ENCODE data around the gene TSPAN3.

GRCh38 chr15:76996526-76997401 lies 74.1 kb downstream of the TSPAN3 start:
- TF ChIP-seq GABPA (IDR thresholded peaks at IDR 0.05 in 1 of 2, conservative IDR thresholded peaks at IDR 0.05 in 1 of 2) (no peak), CTCF (IDR thresholded peaks at IDR 0.05; ENCODE audit: low read depth, low read length, missing input control) (no peak), RXRA (IDR thresholded peaks at IDR 0.05) (no peak), HNF4G (IDR thresholded peaks at IDR 0.05) (no peak), HNF4A (conservative IDR thresholded peaks at IDR 0.05) (no peak), YY1 (IDR thresholded peaks at IDR 0.05) (no peak), RAD21 (IDR thresholded peaks at IDR 0.05) (no peak), SP1 (IDR thresholded peaks at IDR 0.05) (no peak), ZBTB33 (IDR thresholded peaks at IDR 0.05) (no peak)
- TF ChIP-seq, protein P1, sequence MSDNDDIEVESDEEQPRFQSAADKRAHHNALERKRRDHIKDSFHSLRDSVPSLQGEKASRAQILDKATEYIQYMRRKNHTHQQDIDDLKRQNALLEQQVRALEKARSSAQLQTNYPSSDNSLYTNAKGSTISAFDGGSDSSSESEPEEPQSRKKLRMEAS (IDR thresholded peaks at IDR 0.05) = no peak
- TF ChIP-seq, protein P2, sequence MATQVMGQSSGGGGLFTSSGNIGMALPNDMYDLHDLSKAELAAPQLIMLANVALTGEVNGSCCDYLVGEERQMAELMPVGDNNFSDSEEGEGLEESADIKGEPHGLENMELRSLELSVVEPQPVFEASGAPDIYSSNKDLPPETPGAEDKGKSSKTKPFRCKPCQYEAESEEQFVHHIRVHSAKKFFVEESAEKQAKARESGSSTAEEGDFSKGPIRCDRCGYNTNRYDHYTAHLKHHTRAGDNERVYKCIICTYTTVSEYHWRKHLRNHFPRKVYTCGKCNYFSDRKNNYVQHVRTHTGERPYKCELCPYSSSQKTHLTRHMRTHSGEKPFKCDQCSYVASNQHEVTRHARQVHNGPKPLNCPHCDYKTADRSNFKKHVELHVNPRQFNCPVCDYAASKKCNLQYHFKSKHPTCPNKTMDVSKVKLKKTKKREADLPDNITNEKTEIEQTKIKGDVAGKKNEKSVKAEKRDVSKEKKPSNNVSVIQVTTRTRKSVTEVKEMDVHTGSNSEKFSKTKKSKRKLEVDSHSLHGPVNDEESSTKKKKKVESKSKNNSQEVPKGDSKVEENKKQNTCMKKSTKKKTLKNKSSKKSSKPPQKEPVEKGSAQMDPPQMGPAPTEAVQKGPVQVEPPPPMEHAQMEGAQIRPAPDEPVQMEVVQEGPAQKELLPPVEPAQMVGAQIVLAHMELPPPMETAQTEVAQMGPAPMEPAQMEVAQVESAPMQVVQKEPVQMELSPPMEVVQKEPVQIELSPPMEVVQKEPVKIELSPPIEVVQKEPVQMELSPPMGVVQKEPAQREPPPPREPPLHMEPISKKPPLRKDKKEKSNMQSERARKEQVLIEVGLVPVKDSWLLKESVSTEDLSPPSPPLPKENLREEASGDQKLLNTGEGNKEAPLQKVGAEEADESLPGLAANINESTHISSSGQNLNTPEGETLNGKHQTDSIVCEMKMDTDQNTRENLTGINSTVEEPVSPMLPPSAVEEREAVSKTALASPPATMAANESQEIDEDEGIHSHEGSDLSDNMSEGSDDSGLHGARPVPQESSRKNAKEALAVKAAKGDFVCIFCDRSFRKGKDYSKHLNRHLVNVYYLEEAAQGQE (IDR thresholded peaks at IDR 0.05) = no peak
- TF ChIP-seq, protein P3, sequence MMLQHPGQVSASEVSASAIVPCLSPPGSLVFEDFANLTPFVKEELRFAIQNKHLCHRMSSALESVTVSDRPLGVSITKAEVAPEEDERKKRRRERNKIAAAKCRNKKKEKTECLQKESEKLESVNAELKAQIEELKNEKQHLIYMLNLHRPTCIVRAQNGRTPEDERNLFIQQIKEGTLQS (IDR thresholded peaks at IDR 0.05) = no peak

All from liver (tissue), 3 donors.